ENCODE data around the gene C17orf100. TPM values are rescaled to one million over a fixed set of nuclear protein-coding genes. Genes with fewer than 3 reads are reported as not detected.

Gene C17orf100
- total and polyA plus RNA-seq, 2 of the 13 experiments (the other 11 are each of a cell fraction or from before 2014, with no cell fraction given): 3.6 to 8.7 TPM

- TF ChIP-seq ZMYM3 (CRISPR knock-in tag; IDR thresholded peaks at IDR 0.05): no peak
- no peak for TF ChIP-seq ZNF567 (CRISPR knock-in tag; IDR thresholded peaks at IDR 0.05; ENCODE audit: borderline replicate concordance)
- TF ChIP-seq MYPOP (CRISPR knock-in tag; IDR thresholded peaks at IDR 0.05): no peak
- no peak for TF ChIP-seq RORA (CRISPR knock-in tag; IDR thresholded peaks at IDR 0.05)
- no peak for TF ChIP-seq ZBED4 (CRISPR knock-in tag; IDR thresholded peaks at IDR 0.05; ENCODE audit: borderline replicate concordance)
- no peak for TF ChIP-seq NFRKB (IDR thresholded peaks at IDR 0.05)
- no peak for TF ChIP-seq HIVEP1 (CRISPR knock-in tag; IDR thresholded peaks at IDR 0.05)
- no peak for TF ChIP-seq MATR3 (CRISPR knock-in tag; IDR thresholded peaks at IDR 0.05)
- TF ChIP-seq PATZ1 (CRISPR knock-in tag; IDR thresholded peaks at IDR 0.05): peak; percentile 28; the same call in 1 of the 2 replicates
- TF ChIP-seq ZNF30 (CRISPR knock-in tag; IDR thresholded peaks at IDR 0.05): no peak
- TF ChIP-seq SRSF4 (IDR thresholded peaks at IDR 0.05; ENCODE audit: low read depth, low read length, poor library complexity, severe bottlenecking): no peak
- no peak for TF ChIP-seq ZNF292 (CRISPR knock-in tag; IDR thresholded peaks at IDR 0.05; ENCODE audit: borderline replicate concordance, low read depth)
- TF ChIP-seq BHLHE40 (IDR thresholded peaks at IDR 0.05; ENCODE audit: low read length): 0 out of 2 replicates have a peak, but pooled peaks have one; percentile 27
- TF ChIP-seq RARA (CRISPR knock-in tag; IDR thresholded peaks at IDR 0.05): peak; percentile 41; the same call in 1 of the 2 replicates
- TF ChIP-seq SETDB1 (CRISPR knock-in tag; IDR thresholded peaks at IDR 0.05; ENCODE audit: borderline replicate concordance): no peak
- no peak for TF ChIP-seq GTF2F1 (IDR thresholded peaks at IDR 0.05; ENCODE audit: low read length)
- no peak for TF ChIP-seq ZNF160 (CRISPR knock-in tag; IDR thresholded peaks at IDR 0.05)
- no peak for TF ChIP-seq KLF15 (CRISPR knock-in tag; IDR thresholded peaks at IDR 0.05; ENCODE audit: borderline replicate concordance)
- no peak for TF ChIP-seq SMAD1 (CRISPR knock-in tag; IDR thresholded peaks at IDR 0.05; ENCODE audit: borderline replicate concordance, low read depth)
- TF ChIP-seq HOXA3 (CRISPR knock-in tag; IDR thresholded peaks at IDR 0.05): no peak
- no peak for TF ChIP-seq PAF1 (CRISPR knock-in tag; IDR thresholded peaks at IDR 0.05)
- TF ChIP-seq THRA (CRISPR knock-in tag; IDR thresholded peaks at IDR 0.05; ENCODE audit: borderline replicate concordance): peak; percentile 80; the same call in 1 of the 2 replicates
- TF ChIP-seq ELF3 (CRISPR knock-in tag; IDR thresholded peaks at IDR 0.05): peak; percentile 38; the same call in 1 of the 2 replicates
Measured at GRCh38 chr17:6668727-6669425, 17.3 kb downstream of the C17orf100 start (continued).
